ENCODE results near the gene THAP5. TPM values are rescaled to one million over a fixed set of nuclear protein-coding genes. Genes with fewer than 3 reads are reported as not detected.
"Not testable (repeated sequence)": the region's sequence is repeated elsewhere in the genome, so short reads cannot be mapped to it uniquely, and the experiment has no call there.

The THAP5 gene
- polyA plus RNA-seq, 1 donor from 2014 or later = 49.4 TPM

DNA sequence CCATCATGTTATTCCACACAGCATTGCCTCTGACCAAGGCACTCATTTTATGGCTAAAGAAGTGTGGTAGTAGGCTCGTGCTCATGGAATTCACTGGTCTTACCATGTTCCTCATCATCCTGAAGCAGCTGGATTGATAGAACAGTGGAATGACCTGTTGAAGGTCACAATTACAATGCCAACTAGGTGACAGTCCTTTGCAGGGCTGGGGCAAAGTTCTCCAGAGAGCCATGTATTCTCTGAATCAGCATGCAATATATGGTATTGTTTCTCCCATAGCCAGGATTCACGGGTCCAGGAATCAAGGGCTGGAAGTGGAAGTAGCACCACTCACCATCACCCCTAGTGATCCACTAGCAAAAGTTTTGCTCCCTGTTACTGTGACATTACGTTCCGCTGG, 30.8 kb downstream of the THAP5 start:
- not testable (repeated sequence) for H4K20me1 ChIP-seq (ENCODE audit: insufficient read depth); H3K27ac ChIP-seq (ENCODE audit: low read length); H3K4me3 ChIP-seq (ENCODE audit: low read length); H2AFZ ChIP-seq (ENCODE audit: low read depth, low read length); H3K9me2 ChIP-seq (ENCODE audit: insufficient read depth, low read length); H3F3A ChIP-seq (ENCODE audit: insufficient read depth, low read length, poor library complexity, severe bottlenecking); H3K9me3 ChIP-seq (ENCODE audit: low read length); H3K4me2 ChIP-seq (ENCODE audit: low read length); H3K27me3 ChIP-seq (ENCODE audit: insufficient read depth, low read depth, low read length); H3K79me2 ChIP-seq (replicated peaks; ENCODE audit: insufficient read depth, low read length); H3K36me3 ChIP-seq (ENCODE audit: insufficient read depth, low read length); H3K9ac ChIP-seq (ENCODE audit: low read length)

DNA sequence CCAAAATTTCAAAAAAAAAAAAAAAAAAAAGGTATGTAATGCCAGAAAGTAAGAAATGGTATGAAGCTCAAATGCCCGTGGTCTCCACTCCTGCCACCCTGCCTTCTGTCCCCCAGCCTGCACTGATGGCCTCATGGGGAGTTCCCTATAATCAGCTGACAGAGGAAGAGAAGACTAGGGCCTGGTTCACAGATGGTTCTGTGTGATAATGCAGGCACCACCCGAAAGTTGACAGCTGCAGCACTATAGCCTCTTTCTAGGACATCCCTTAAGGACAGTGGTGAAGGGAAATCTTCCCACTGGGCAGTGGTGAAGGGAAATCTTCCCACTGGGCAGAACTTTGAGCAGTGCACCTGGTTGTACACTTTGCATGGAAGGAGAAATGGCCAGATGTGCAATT, 31.3 kb downstream of the THAP5 start:
- not testable (repeated sequence) for H2AFZ ChIP-seq (ENCODE audit: low read depth, low read length); H3K4me3 ChIP-seq (ENCODE audit: low read length); H3K79me2 ChIP-seq (replicated peaks; ENCODE audit: insufficient read depth, low read length); H3K9ac ChIP-seq (ENCODE audit: low read length); H3K4me2 ChIP-seq (ENCODE audit: low read length); H3K27ac ChIP-seq (ENCODE audit: low read length); H3K9me3 ChIP-seq (ENCODE audit: low read length); H3K9me2 ChIP-seq (ENCODE audit: insufficient read depth, low read length); H3K36me3 ChIP-seq (ENCODE audit: insufficient read depth, low read length); H3K27me3 ChIP-seq (ENCODE audit: insufficient read depth, low read depth, low read length); H4K20me1 ChIP-seq (ENCODE audit: insufficient read depth); H3F3A ChIP-seq (ENCODE audit: insufficient read depth, low read length, poor library complexity, severe bottlenecking)

DNA sequence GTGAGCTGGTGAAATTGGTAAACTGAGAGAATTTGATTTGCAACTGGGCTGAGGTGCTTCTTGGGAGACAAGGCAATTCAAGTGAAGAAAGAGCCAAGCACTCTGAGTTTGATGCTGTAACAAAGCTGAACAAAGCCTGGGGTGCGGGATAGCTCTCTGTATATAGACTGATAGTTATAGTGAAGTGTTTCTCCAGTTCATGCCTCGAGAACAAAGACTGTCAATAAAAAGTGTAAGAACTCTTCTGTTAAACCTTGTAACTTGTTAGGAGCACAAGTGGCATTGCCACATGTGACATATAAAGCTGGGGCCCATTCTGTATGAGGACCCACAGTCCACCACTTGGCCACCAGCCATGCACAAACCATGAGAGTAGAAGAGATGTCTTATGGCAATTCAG, 32.3 kb downstream of the THAP5 start:
- Histone ChIP-seq H3F3A (ENCODE audit: insufficient read depth, low read length, poor library complexity, severe bottlenecking) (no peaks in the 10 kb centered on the region), H3K9ac (ENCODE audit: low read length) (no peak overlapping the region), H3K9me2 (ENCODE audit: insufficient read depth, low read length) (no peaks in the 10 kb centered on the region), H3K36me3 (ENCODE audit: insufficient read depth, low read length) (no peaks in the 10 kb centered on the region), H3K9me3 (ENCODE audit: low read length) (no peaks in the 10 kb centered on the region), H3K4me2 (ENCODE audit: low read length) (no peak overlapping the region), H3K27me3 (ENCODE audit: insufficient read depth, low read depth, low read length) (no peaks in the 10 kb centered on the region), H3K79me2 (replicated peaks; ENCODE audit: insufficient read depth, low read length) (no peaks in the 10 kb centered on the region), H3K27ac (ENCODE audit: low read length) (no peak overlapping the region), H4K20me1 (ENCODE audit: insufficient read depth) (no peaks in the 10 kb centered on the region), H2AFZ (ENCODE audit: low read depth, low read length) (no peak overlapping the region), H3K4me3 (ENCODE audit: low read length) (no peak overlapping the region)
- TF ChIP-seq EP300 (conservative IDR thresholded peaks at IDR 0.05; ENCODE audit: poor library complexity, severe bottlenecking) = no peak
- TF ChIP-seq SMC3 (conservative IDR thresholded peaks at IDR 0.05; ENCODE audit: poor library complexity) = no peak
- no peak for TF ChIP-seq TAF1 (IDR thresholded peaks at IDR 0.05; ENCODE audit: low read depth)
- TF ChIP-seq, protein P1, sequence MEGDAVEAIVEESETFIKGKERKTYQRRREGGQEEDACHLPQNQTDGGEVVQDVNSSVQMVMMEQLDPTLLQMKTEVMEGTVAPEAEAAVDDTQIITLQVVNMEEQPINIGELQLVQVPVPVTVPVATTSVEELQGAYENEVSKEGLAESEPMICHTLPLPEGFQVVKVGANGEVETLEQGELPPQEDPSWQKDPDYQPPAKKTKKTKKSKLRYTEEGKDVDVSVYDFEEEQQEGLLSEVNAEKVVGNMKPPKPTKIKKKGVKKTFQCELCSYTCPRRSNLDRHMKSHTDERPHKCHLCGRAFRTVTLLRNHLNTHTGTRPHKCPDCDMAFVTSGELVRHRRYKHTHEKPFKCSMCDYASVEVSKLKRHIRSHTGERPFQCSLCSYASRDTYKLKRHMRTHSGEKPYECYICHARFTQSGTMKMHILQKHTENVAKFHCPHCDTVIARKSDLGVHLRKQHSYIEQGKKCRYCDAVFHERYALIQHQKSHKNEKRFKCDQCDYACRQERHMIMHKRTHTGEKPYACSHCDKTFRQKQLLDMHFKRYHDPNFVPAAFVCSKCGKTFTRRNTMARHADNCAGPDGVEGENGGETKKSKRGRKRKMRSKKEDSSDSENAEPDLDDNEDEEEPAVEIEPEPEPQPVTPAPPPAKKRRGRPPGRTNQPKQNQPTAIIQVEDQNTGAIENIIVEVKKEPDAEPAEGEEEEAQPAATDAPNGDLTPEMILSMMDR (IDR thresholded peaks at IDR 0.05; ENCODE audit: poor library complexity, severe bottlenecking) = no peak
- TF ChIP-seq, protein P2, sequence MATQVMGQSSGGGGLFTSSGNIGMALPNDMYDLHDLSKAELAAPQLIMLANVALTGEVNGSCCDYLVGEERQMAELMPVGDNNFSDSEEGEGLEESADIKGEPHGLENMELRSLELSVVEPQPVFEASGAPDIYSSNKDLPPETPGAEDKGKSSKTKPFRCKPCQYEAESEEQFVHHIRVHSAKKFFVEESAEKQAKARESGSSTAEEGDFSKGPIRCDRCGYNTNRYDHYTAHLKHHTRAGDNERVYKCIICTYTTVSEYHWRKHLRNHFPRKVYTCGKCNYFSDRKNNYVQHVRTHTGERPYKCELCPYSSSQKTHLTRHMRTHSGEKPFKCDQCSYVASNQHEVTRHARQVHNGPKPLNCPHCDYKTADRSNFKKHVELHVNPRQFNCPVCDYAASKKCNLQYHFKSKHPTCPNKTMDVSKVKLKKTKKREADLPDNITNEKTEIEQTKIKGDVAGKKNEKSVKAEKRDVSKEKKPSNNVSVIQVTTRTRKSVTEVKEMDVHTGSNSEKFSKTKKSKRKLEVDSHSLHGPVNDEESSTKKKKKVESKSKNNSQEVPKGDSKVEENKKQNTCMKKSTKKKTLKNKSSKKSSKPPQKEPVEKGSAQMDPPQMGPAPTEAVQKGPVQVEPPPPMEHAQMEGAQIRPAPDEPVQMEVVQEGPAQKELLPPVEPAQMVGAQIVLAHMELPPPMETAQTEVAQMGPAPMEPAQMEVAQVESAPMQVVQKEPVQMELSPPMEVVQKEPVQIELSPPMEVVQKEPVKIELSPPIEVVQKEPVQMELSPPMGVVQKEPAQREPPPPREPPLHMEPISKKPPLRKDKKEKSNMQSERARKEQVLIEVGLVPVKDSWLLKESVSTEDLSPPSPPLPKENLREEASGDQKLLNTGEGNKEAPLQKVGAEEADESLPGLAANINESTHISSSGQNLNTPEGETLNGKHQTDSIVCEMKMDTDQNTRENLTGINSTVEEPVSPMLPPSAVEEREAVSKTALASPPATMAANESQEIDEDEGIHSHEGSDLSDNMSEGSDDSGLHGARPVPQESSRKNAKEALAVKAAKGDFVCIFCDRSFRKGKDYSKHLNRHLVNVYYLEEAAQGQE (IDR thresholded peaks at IDR 0.05; ENCODE audit: borderline replicate concordance) = no peak
- TF ChIP-seq EZH2 (IDR thresholded peaks at IDR 0.05; ENCODE audit: borderline replicate concordance, insufficient read depth, low read length, poor library complexity, severe bottlenecking) = no peak
- no peak for TF ChIP-seq RAD21 (conservative IDR thresholded peaks at IDR 0.05)
- TF ChIP-seq MXI1 (conservative IDR thresholded peaks at IDR 0.05; ENCODE audit: poor library complexity, severe bottlenecking) = no peak
- TF ChIP-seq POLR2AphosphoS5 (IDR thresholded peaks at IDR 0.05) = no peak

All from neural cell (in vitro differentiated cells).